PC-9 (cell line): ENCODE results near the gene MAL. TPM values are rescaled to one million over a fixed set of nuclear protein-coding genes. Genes with fewer than 3 reads are reported as not detected.

Experiments used
- BruUV-seq: library from RNA; stranded (reverse); fragments of 400-500 nt; replicated peaks from 2 replicates; lab custom pipeline; 2021; lab: Mats Ljungman, UMichigan
- CTCF ChIA-PET: fragments of 300-600 bp; sonication (Branson Sonifier 250); formaldehyde crosslinking; loops from one replicate; lab custom pipeline; 2022; ENCODE audit warnings: antibody characterized with exemption; lab: Charles Lee
- POLR2A ChIA-PET: fragments of 300-600 bp; sonication (Branson Sonifier 250); formaldehyde crosslinking; loops from one replicate; lab custom pipeline; 2022; ENCODE audit warnings: antibody characterized with exemption; ENCODE audit not compliant: unreplicated experiment; lab: Charles Lee
- DNase-seq, 2 experiments: peaks; one replicate each; pipeline versions ENCODE4 v3.0.0 to v3.0.0-alpha.2; 2015 to 2022; ENCODE audit warnings: mixed read lengths in 1 of 2
- H2AFZ ChIP-seq: fragments of 200-600 bp; sonication (generic); 2 replicates; pipeline ENCODE4 v1.8.1; 2017; ENCODE audit warnings: antibody characterized with exemption
- H3F3A ChIP-seq: fragments of 200-600 bp; sonication (generic); 2 replicates; pipeline ENCODE4 v1.8.1; 2017; ENCODE audit warnings: antibody characterized with exemption, mild to moderate bottlenecking, low read depth; ENCODE audit not compliant: insufficient read depth
- H3K27ac ChIP-seq: fragments of 200-600 bp; sonication (generic); 2 replicates; pipeline ENCODE4 v1.6.1; 2016; ENCODE audit warnings: mixed run types
- H3K27me3 ChIP-seq: fragments of 200-600 bp; sonication (generic); 2 replicates; pipeline ENCODE4 v1.6.1; 2016; ENCODE audit warnings: low read depth, mixed run types; ENCODE audit not compliant: insufficient read depth
- H3K36me3 ChIP-seq: fragments of 200-600 bp; sonication (generic); 2 replicates; pipeline ENCODE4 v1.6.1; 2016; ENCODE audit warnings: low read depth, mixed run types
- H3K4me1 ChIP-seq: fragments of 200-600 bp; sonication (generic); replicated peaks from 2 replicates; pipeline ENCODE4 v1.6.1; 2016; ENCODE audit warnings: mixed run types; ENCODE audit not compliant: insufficient read depth
- H3K4me2 ChIP-seq: fragments of 200-600 bp; sonication (generic); 2 replicates; pipeline ENCODE4 v1.6.1; 2017; ENCODE audit warnings: mixed run types
- H3K4me3 ChIP-seq: fragments of 200-600 bp; sonication (generic); 2 replicates; pipeline ENCODE4 v1.6.1; 2016; ENCODE audit warnings: mixed run types
- H3K79me2 ChIP-seq: fragments of 200-600 bp; sonication (generic); 2 replicates; pipeline ENCODE4 v1.6.1; 2017; ENCODE audit warnings: low read depth, mixed run types
- H3K9me2 ChIP-seq: fragments of 200-600 bp; sonication (generic); 2 replicates; pipeline ENCODE4 v1.8.1; 2017; ENCODE audit warnings: mild to moderate bottlenecking; ENCODE audit not compliant: insufficient read depth
- H3K9me3 ChIP-seq: fragments of 200-600 bp; sonication (generic); 2 replicates; pipeline ENCODE4 v1.8.1; 2016; ENCODE audit warnings: low read depth; ENCODE audit not compliant: insufficient read depth
- H4K20me1 ChIP-seq: fragments of 200-600 bp; sonication (generic); 2 replicates; pipeline ENCODE4 v1.8.1; 2017; ENCODE audit not compliant: insufficient read depth
- EZH2 ChIP-seq: fragments of 200-600 bp; sonication (generic); IDR thresholded peaks from 2 replicates; pipeline ENCODE4 v1.8.0; 2017; ENCODE audit warnings: antibody characterized with exemption, low read depth
- intact Hi-C: fragments of 100-400 bp; cut with micrococcal nuclease; formaldehyde crosslinking; loops from one replicate; pipeline ENCODE4 v1.10.0; 2022; ENCODE audit not compliant: unreplicated experiment
- total RNA-seq: library from RNA; stranded (reverse); gene quantifications from 2 replicates; pipeline ENCODE4 v1.2.3, GENCODE V29; 2021
- TF ChIP-seq, protein P1 (sequence below): fragments of 200-600 bp; sonication (generic); conservative IDR thresholded peaks from 2 replicates; pipeline ENCODE4 v1.6.1; 2017; ENCODE audit warnings: mixed run types, antibody characterized with exemption, mild to moderate bottlenecking, moderate library complexity

Gene MAL
- total RNA-seq, 1 experiment from 2014 or later: 146 TPM

GRCh38 chr2:94995553-94996304 is 29.8 kb upstream of the MAL start:
- H3F3A ChIP-seq: no peaks in the 10 kb centered on the region
- POLR2A ChIA-PET: interaction anchor here (0.6 kb wide), 1 partner anchor 63 kb away, joined by 3 read pairs; no protein-coding TSS in a partner anchor
- BruUV-seq: no TSS peak

GRCh38 chr2:94996305-94997100 is 29.0 kb upstream of the MAL start:
- no peak overlapping the region for H3K4me2 ChIP-seq
- H3K9me3 ChIP-seq: no peaks in the 10 kb centered on the region
- H3K4me3 ChIP-seq: no peak overlapping the region
- H3F3A ChIP-seq: no peaks in the 10 kb centered on the region
- DNase-seq: no peak
- intact Hi-C loops: no loop called here
- no peaks in the 10 kb centered on the region for H3K36me3 ChIP-seq
- no TSS peak for BruUV-seq
- H3K79me2 ChIP-seq: no peaks in the 10 kb centered on the region
- H3K27ac ChIP-seq: no peak overlapping the region
- POLR2A ChIA-PET: interaction anchor here (0.6 kb wide), 1 partner anchor 62 kb away, joined by 3 read pairs; no protein-coding TSS in a partner anchor
- H3K27me3 ChIP-seq: peaks cover 16% of the 10 kb centered on the region; the same call in 1 of the 2 replicates
- CTCF ChIA-PET: interaction anchor here (0.7 kb wide), 1 partner anchor 32 kb away, joined by 3 read pairs; no protein-coding TSS in a partner anchor
- H2AFZ ChIP-seq: no peak overlapping the region
- TF ChIP-seq EZH2: no peak
- TF ChIP-seq, protein P1, sequence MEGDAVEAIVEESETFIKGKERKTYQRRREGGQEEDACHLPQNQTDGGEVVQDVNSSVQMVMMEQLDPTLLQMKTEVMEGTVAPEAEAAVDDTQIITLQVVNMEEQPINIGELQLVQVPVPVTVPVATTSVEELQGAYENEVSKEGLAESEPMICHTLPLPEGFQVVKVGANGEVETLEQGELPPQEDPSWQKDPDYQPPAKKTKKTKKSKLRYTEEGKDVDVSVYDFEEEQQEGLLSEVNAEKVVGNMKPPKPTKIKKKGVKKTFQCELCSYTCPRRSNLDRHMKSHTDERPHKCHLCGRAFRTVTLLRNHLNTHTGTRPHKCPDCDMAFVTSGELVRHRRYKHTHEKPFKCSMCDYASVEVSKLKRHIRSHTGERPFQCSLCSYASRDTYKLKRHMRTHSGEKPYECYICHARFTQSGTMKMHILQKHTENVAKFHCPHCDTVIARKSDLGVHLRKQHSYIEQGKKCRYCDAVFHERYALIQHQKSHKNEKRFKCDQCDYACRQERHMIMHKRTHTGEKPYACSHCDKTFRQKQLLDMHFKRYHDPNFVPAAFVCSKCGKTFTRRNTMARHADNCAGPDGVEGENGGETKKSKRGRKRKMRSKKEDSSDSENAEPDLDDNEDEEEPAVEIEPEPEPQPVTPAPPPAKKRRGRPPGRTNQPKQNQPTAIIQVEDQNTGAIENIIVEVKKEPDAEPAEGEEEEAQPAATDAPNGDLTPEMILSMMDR: no peak
- no peaks in the 10 kb centered on the region for H3K9me2 ChIP-seq
- H3K4me1 ChIP-seq: no peaks in the 10 kb centered on the region
- H4K20me1 ChIP-seq: no peaks in the 10 kb centered on the region

More at GRCh38 chr2:94995553-94996304, 29.8 kb upstream of the MAL start:
- no peak for DNase-seq
- no peaks in the 10 kb centered on the region for H4K20me1 ChIP-seq
- no peaks in the 10 kb centered on the region for H3K79me2 ChIP-seq
- H2AFZ ChIP-seq: no peak overlapping the region
- no peak for TF ChIP-seq EZH2
- TF ChIP-seq, protein P1: no peak
- no peak overlapping the region for H3K27ac ChIP-seq
- CTCF ChIA-PET: interaction anchor here (0.7 kb wide), 1 partner anchor 32 kb away, joined by 3 read pairs; no protein-coding TSS in a partner anchor
- intact Hi-C loops: no loop called here
- peaks cover 16% of the 10 kb centered on the region; the same call in 1 of the 2 replicates for H3K27me3 ChIP-seq
- H3K9me3 ChIP-seq: no peaks in the 10 kb centered on the region
- H3K36me3 ChIP-seq: no peaks in the 10 kb centered on the region
- H3K9me2 ChIP-seq: no peaks in the 10 kb centered on the region
- no peaks in the 10 kb centered on the region for H3K4me1 ChIP-seq
- H3K4me2 ChIP-seq: no peak overlapping the region
- H3K4me3 ChIP-seq: no peak overlapping the region
